ENCODE measurements around the gene OOSP4A.

Gene OOSP4A

DNA sequence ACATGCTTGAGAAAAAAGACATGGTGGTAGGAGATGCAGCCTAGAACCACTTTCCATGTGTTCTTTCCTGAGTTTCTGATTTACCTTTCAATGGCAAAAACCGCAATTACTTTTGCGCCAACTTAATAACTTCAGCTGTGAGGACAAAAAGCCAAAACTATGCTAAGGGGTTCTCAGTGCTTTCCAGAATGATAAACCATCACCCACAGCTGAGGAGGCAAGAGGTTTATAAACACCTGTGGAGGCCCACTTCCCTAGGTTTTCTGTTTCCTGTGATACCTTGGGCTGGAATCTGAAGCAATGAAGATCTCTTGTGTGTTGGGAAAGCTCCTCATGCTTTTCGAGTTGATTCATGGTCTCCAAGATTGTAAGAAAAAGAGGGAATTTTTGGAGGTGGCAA lies at the start of gene OOSP4A:
TSS of gene OOSP4A (plus strand) at position 301 of the 400 bp plus-strand sequence. CDS start at position 301, 0 bp downstream.
- no peaks in the 10 kb centered on the region for H3K79me2 ChIP-seq (ENCODE audit: insufficient read depth, low read length)
- H3K4me2 ChIP-seq (ENCODE audit: low read length), result no peak within 1 kb of the TSS
- no peak within 1 kb of the TSS for H3K9ac ChIP-seq (ENCODE audit: low read length)
- H3K4me1 ChIP-seq (ENCODE audit: insufficient read depth, low read length, severe bottlenecking), result no peaks in the 10 kb centered on the region
- no peaks in the 10 kb centered on the region for H3K27me3 ChIP-seq (ENCODE audit: insufficient read depth, low read length)
- no peaks in the 10 kb centered on the region for H3K36me3 ChIP-seq (ENCODE audit: insufficient read depth, low read length)
- no peak within 1 kb of the TSS for H2AFZ ChIP-seq (ENCODE audit: low read length)
- no peaks in the 10 kb centered on the region for H3K9me3 ChIP-seq (ENCODE audit: low read length)
- H3F3A ChIP-seq (ENCODE audit: insufficient read depth, low read length), result no peaks in the 10 kb centered on the region
- no peak within 1 kb of the TSS for H3K27ac ChIP-seq (ENCODE audit: low read depth, low read length, poor library complexity, severe bottlenecking)
- H3K9me2 ChIP-seq (ENCODE audit: low read depth, low read length), result no peaks in the 10 kb centered on the region
- no peaks in the 10 kb centered on the region for H4K20me1 ChIP-seq (ENCODE audit: insufficient read depth, low read length)
- H3K4me3 ChIP-seq (ENCODE audit: low read depth, low read length, poor library complexity, severe bottlenecking), result no peak within 1 kb of the TSS
- no peak for TF ChIP-seq EZH2 (IDR thresholded peaks at IDR 0.05; ENCODE audit: borderline replicate concordance, low read length)
- TF ChIP-seq, protein P1, sequence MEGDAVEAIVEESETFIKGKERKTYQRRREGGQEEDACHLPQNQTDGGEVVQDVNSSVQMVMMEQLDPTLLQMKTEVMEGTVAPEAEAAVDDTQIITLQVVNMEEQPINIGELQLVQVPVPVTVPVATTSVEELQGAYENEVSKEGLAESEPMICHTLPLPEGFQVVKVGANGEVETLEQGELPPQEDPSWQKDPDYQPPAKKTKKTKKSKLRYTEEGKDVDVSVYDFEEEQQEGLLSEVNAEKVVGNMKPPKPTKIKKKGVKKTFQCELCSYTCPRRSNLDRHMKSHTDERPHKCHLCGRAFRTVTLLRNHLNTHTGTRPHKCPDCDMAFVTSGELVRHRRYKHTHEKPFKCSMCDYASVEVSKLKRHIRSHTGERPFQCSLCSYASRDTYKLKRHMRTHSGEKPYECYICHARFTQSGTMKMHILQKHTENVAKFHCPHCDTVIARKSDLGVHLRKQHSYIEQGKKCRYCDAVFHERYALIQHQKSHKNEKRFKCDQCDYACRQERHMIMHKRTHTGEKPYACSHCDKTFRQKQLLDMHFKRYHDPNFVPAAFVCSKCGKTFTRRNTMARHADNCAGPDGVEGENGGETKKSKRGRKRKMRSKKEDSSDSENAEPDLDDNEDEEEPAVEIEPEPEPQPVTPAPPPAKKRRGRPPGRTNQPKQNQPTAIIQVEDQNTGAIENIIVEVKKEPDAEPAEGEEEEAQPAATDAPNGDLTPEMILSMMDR (IDR thresholded peaks at IDR 0.05; ENCODE audit: low read length), result no peak

DNA sequence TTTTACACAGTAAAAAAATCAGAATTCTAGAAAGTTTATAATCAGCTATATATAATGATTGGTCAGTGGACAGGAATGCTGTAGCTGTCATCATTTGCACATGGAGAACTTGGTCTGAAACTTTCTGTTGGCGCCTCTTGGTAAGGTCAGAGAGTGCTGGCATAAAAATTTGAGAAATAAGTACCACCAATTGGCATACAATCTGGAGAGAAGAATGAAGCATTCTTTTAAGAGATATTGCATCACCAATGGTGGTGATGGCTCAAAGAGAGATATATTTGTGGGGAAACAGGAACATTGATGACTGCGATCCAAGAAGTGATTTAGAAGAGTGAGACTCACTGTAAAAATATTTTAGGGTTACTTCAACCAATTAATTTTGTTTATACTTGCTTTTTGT lies 45.4 kb upstream of the OOSP4A start:
- Histone ChIP-seq H3F3A (ENCODE audit: insufficient read depth, low read length) (no peaks in the 10 kb centered on the region), H3K79me2 (ENCODE audit: insufficient read depth, low read length) (no peaks in the 10 kb centered on the region), H2AFZ (ENCODE audit: low read length) (no peak overlapping the region), H3K9me2 (ENCODE audit: low read depth, low read length) (no peaks in the 10 kb centered on the region), H3K36me3 (ENCODE audit: insufficient read depth, low read length) (no peaks in the 10 kb centered on the region), H3K4me1 (ENCODE audit: insufficient read depth, low read length, severe bottlenecking) (no peaks in the 10 kb centered on the region), H3K9ac (ENCODE audit: low read length) (no peak overlapping the region), H3K9me3 (ENCODE audit: low read length) (peaks cover 8% of the 10 kb centered on the region; the same call in 1 of the 2 replicates), H4K20me1 (ENCODE audit: insufficient read depth, low read length) (no peaks in the 10 kb centered on the region), H3K27me3 (ENCODE audit: insufficient read depth, low read length) (no peaks in the 10 kb centered on the region), H3K4me3 (ENCODE audit: low read depth, low read length, poor library complexity, severe bottlenecking) (no peak overlapping the region), H3K27ac (ENCODE audit: low read depth, low read length, poor library complexity, severe bottlenecking) (no peak overlapping the region), H3K4me2 (ENCODE audit: low read length) (no peak overlapping the region)
- TF ChIP-seq, protein P1 (IDR thresholded peaks at IDR 0.05; ENCODE audit: low read length), result no peak
- TF ChIP-seq EZH2 (IDR thresholded peaks at IDR 0.05; ENCODE audit: borderline replicate concordance, low read length), result no peak

DNA sequence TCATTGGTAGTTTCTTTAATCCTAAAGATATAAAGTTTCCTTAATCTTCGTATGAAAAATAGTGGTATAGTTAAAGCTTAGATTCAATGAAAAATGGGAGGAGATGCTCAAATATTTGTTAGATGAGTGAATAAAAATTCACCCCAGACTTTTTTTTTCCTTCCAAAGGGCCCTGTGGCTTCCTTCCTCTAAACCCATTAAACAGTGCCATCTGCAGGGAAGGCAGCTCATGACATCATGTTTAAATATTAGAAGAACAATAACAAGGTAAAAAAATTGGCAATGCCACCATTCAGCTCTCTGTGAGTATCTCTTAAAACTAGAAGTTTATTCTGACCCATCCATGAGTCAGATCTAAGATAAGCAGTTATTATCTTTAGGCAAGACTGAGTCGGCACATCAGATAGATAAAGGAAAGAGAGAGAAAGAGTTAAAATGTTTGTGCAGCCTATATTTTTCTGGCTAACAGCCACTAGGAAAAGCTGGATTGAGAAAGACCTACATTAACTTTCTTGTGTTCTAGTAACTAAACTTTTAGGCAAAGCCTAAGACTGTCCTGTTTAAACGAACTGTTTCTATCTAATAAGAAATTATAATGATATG lies 44.7 kb upstream of the OOSP4A start:
- Histone ChIP-seq H3F3A (ENCODE audit: insufficient read depth, low read length) (no peaks in the 10 kb centered on the region), H3K27ac (ENCODE audit: low read depth, low read length, poor library complexity, severe bottlenecking) (no peak overlapping the region), H3K79me2 (ENCODE audit: insufficient read depth, low read length) (no peaks in the 10 kb centered on the region), H3K4me2 (ENCODE audit: low read length) (no peak overlapping the region), H2AFZ (ENCODE audit: low read length) (no peak overlapping the region), H3K27me3 (ENCODE audit: insufficient read depth, low read length) (no peaks in the 10 kb centered on the region), H3K9me3 (ENCODE audit: low read length) (peaks cover 10% of the 10 kb centered on the region), H3K4me3 (ENCODE audit: low read depth, low read length, poor library complexity, severe bottlenecking) (no peak overlapping the region), H4K20me1 (ENCODE audit: insufficient read depth, low read length) (no peaks in the 10 kb centered on the region), H3K9ac (ENCODE audit: low read length) (no peak overlapping the region), H3K9me2 (ENCODE audit: low read depth, low read length) (no peaks in the 10 kb centered on the region), H3K4me1 (ENCODE audit: insufficient read depth, low read length, severe bottlenecking) (no peaks in the 10 kb centered on the region), H3K36me3 (ENCODE audit: insufficient read depth, low read length) (no peaks in the 10 kb centered on the region)
- TF ChIP-seq, protein P1 (IDR thresholded peaks at IDR 0.05; ENCODE audit: low read length), result peak; percentile 65
- TF ChIP-seq EZH2 (IDR thresholded peaks at IDR 0.05; ENCODE audit: borderline replicate concordance, low read length), result no peak

All from OCI-LY1 (cell line).